ENCODE results near the gene MCU.

The MCU gene

GRCh38 chr10:72818076-72818475 lies 126.1 kb downstream of the MCU start:
- no peak for DNase-seq (ENCODE audit: low spot score)
- TF ChIP-seq CTCF (IDR thresholded peaks at IDR 0.05; ENCODE audit: extremely low read depth, missing control alignments) = no peak

- TF ChIP-seq CTCF (IDR thresholded peaks at IDR 0.05; ENCODE audit: extremely low read depth, missing control alignments) = no peak
- no peak for DNase-seq (ENCODE audit: low spot score)
These were observed 127.1 kb downstream of the MCU start for GRCh38 chr10:72819053-72819452.

- no peak for DNase-seq (ENCODE audit: low spot score)
- no peak for TF ChIP-seq CTCF (IDR thresholded peaks at IDR 0.05; ENCODE audit: extremely low read depth, missing control alignments)
These were observed 129.7 kb downstream of the MCU start for GRCh38 chr10:72821606-72822005.

- DNase-seq (ENCODE audit: low spot score) = no peak
- TF ChIP-seq CTCF (IDR thresholded peaks at IDR 0.05; ENCODE audit: extremely low read depth, missing control alignments) = no peak
These were observed 130.5 kb downstream of the MCU start for GRCh38 chr10:72822342-72822986.

GRCh38 chr10:72825163-72825562 lies 133.2 kb downstream of the MCU start:
- DNase-seq (ENCODE audit: low spot score) = no peak

GRCh38 chr10:72826346-72826745 lies 134.4 kb downstream of the MCU start:
- TF ChIP-seq CTCF (IDR thresholded peaks at IDR 0.05; ENCODE audit: extremely low read depth, missing control alignments) = no peak
- no peak for DNase-seq (ENCODE audit: low spot score)

More at GRCh38 chr10:72825163-72825562, 133.2 kb downstream of the MCU start:
- no peak for TF ChIP-seq CTCF (IDR thresholded peaks at IDR 0.05; ENCODE audit: extremely low read depth, missing control alignments)

- TF ChIP-seq CTCF (IDR thresholded peaks at IDR 0.05; ENCODE audit: extremely low read depth, missing control alignments) = no peak
- no peak for DNase-seq (ENCODE audit: low spot score)
These were observed 136.4 kb downstream of the MCU start for GRCh38 chr10:72828294-72828693.
